GM21737 (cell line): ENCODE measurements around the gene SLX4IP.
"Not testable (repeated sequence)": the region's sequence is repeated elsewhere in the genome, so short reads cannot be mapped to it uniquely, and the experiment has no call there.

ENCODE experiments used
- ATAC-seq: cut with Tn5 transposase; IDR thresholded peaks from one replicate; pipeline ENCODE4 v1.9.1; 2021; ENCODE audit warnings: mild to moderate bottlenecking, moderate library complexity; ENCODE audit not compliant: unreplicated experiment

SLX4IP gene

GRCh38 chr20:10565922-10566897 lies 131.1 kb downstream of the SLX4IP start:
- no peak for ATAC-seq

- ATAC-seq: no peak
Observed at GRCh38 chr20:10568032-10568431, 132.9 kb downstream of the SLX4IP start.

- no peak for ATAC-seq
Observed at GRCh38 chr20:10571313-10571815, 136.3 kb downstream of the SLX4IP start.

GRCh38 chr20:10572853-10573252 lies 137.7 kb downstream of the SLX4IP start:
- ATAC-seq: no peak

- no peak for ATAC-seq
Observed at GRCh38 chr20:10573273-10573950, 138.3 kb downstream of the SLX4IP start.

- ATAC-seq: no peak
Observed at GRCh38 chr20:10573951-10574339, 138.8 kb downstream of the SLX4IP start.

- no peak for ATAC-seq
Observed at GRCh38 chr20:10576411-10577090, 141.4 kb downstream of the SLX4IP start.

GRCh38 chr20:10577648-10578047 lies 142.5 kb downstream of the SLX4IP start:
- no peak for ATAC-seq

GRCh38 chr20:10578607-10579006 lies 143.5 kb downstream of the SLX4IP start:
- ATAC-seq: no peak

GRCh38 chr20:10579942-10580341 lies 144.8 kb downstream of the SLX4IP start:
- no peak for ATAC-seq

GRCh38 chr20:10580700-10581099 lies 145.6 kb downstream of the SLX4IP start:
- no peak for ATAC-seq

GRCh38 chr20:10581823-10582222 lies 146.7 kb downstream of the SLX4IP start:
- no peak for ATAC-seq

- no peak for ATAC-seq
Observed at GRCh38 chr20:10584371-10584770, 149.3 kb downstream of the SLX4IP start.

GRCh38 chr20:10585308-10585707 lies 150.2 kb downstream of the SLX4IP start:
- no peak for ATAC-seq

GRCh38 chr20:10586296-10586695 lies 151.2 kb downstream of the SLX4IP start:
- no peak for ATAC-seq

- ATAC-seq: not testable (repeated sequence)
Observed at GRCh38 chr20:10590446-10590845, 155.3 kb downstream of the SLX4IP start.

GRCh38 chr20:10590950-10591671 lies 156.0 kb downstream of the SLX4IP start:
- no peak for ATAC-seq

- no peak for ATAC-seq
Observed at GRCh38 chr20:10591946-10592521, 156.9 kb downstream of the SLX4IP start.

- no peak for ATAC-seq
Observed at GRCh38 chr20:10594296-10594868, 159.3 kb downstream of the SLX4IP start.

GRCh38 chr20:10595266-10595665 lies 160.2 kb downstream of the SLX4IP start:
- ATAC-seq: no peak
